GM12878 (cell line): Measurements from ENCODE around the gene SUOX. TPM values are rescaled to one million over a fixed set of nuclear protein-coding genes. Genes with fewer than 3 reads are reported as not detected.

Experiments
- ATF3 ChIP-seq: IDR thresholded peaks from 2 replicates; pipeline ENCODE4 v1.6.1; 2011; ENCODE audit warnings: low read depth, mild to moderate bottlenecking, low read length, moderate library complexity, borderline replicate concordance; ENCODE audit errors: extremely low read depth
- BRCA1 ChIP-seq: IDR thresholded peaks from 2 replicates; pipeline ENCODE4 v1.6.1; 2011; ENCODE audit warnings: low read depth, low read length, improper control_type of control experiment
- ELK1 ChIP-seq: IDR thresholded peaks from 2 replicates; pipeline ENCODE4 v1.6.1; 2012; ENCODE audit warnings: low read depth, low read length, improper control_type of control experiment
- ESRRA ChIP-seq: IDR thresholded peaks from 2 replicates; pipeline ENCODE4 v1.6.1; 2012; ENCODE audit warnings: mild to moderate bottlenecking, low read length, improper control_type of control experiment
- GABPA ChIP-seq: IDR thresholded peaks from 2 replicates; pipeline ENCODE4 v1.6.1; 2014; ENCODE audit warnings: antibody characterized with exemption, low read depth, mild to moderate bottlenecking, inconsistent platforms
- MAX ChIP-seq: IDR thresholded peaks from 2 replicates; pipeline ENCODE4 v1.6.1; 2012; ENCODE audit warnings: low read depth, low read length, improper control_type of control experiment
- NFYA ChIP-seq: IDR thresholded peaks from 2 replicates; pipeline ENCODE4 v1.6.1; 2011; ENCODE audit warnings: low read depth, mild to moderate bottlenecking, low read length, improper control_type of control experiment, borderline replicate concordance
- POU2F2 ChIP-seq: IDR thresholded peaks from 3 replicates; pipeline ENCODE4 v1.6.1; 2011; ENCODE audit warnings: low read depth, mild to moderate bottlenecking, low read length, borderline replicate concordance
- PRDM15 ChIP-seq: fragments of 450-650 bp; formaldehyde crosslinking; IDR thresholded peaks from 2 replicates; pipeline ENCODE4 v1.4.0; 2020; ENCODE audit warnings: mild to moderate bottlenecking, moderate library complexity
- RCOR1 ChIP-seq: conservative IDR thresholded peaks from 2 replicates; pipeline ENCODE4 v1.6.1; 2012; ENCODE audit warnings: low read depth, low read length, improper control_type of control experiment
- RUNX3 ChIP-seq: IDR thresholded peaks from 2 replicates; pipeline ENCODE4 v1.6.1; 2012; ENCODE audit warnings: low read length, inconsistent platforms
- ZNF24 ChIP-seq: fragments of 450-650 bp; IDR thresholded peaks from 2 replicates; pipeline ENCODE4 v1.6.1; 2017; ENCODE audit warnings: antibody characterized with exemption, mild to moderate bottlenecking
- polyA plus RNA-seq, 11 experiments: library from polyadenylated mRNA; depleted of rRNA in 4 of 11; unstranded in 6 of 11; stranded (reverse) in 5 of 11; fragments of >200 nt; fragmentation: Nextera tagmentation in 4 of 11; fragmentation: Illumina TruSeq in 1 of 11; extraction: Ambion mirVana in 4 of 11; extraction: Trizol in 1 of 11; gene quantifications; 1 replicate in 1 of 11; 2 replicates in 10 of 11; pipeline versions ENCODE4 v1.2.1 to v1.2.3, GENCODE V29; 2011 to 2016; ENCODE audit warnings: inconsistent platforms in 2 of 11, missing spikeins in 2 of 11, low read depth in 1 of 11
- total RNA-seq, 4 experiments: library from RNA; depleted of rRNA in 3 of 4; stranded (reverse); fragments of >200 nt in 3 of 4; fragmentation: Illumina TruSeq in 1 of 4; extraction: Trizol in 1 of 4; gene quantifications; 2 replicates each; pipeline versions ENCODE4 v1.2.1 to v1.2.3, GENCODE V29; 2013 to 2021
- TF ChIP-seq, protein P1 (sequence below): IDR thresholded peaks from 2 replicates; pipeline ENCODE4 v1.6.1; 2012; ENCODE audit warnings: mild to moderate bottlenecking, low read depth, low read length
- TF ChIP-seq, protein P2 (sequence below): fragments of 450-650 bp; conservative IDR thresholded peaks from 2 replicates; pipeline ENCODE4 v1.6.1; 2017; ENCODE audit warnings: mild to moderate bottlenecking, moderate library complexity
- TF ChIP-seq, protein P3 (sequence below): fragments of 450-650 bp; IDR thresholded peaks from 2 replicates; pipeline ENCODE4 v1.6.1; 2014; ENCODE audit warnings: mild to moderate bottlenecking

The SUOX gene
- total and polyA plus RNA-seq, 10 of the 15 experiments (the other 5 are each of a cell fraction or from before 2014, with no cell fraction given) = 5.1 to 18.8 (median 13.4) TPM

GRCh38 chr12:56041552-56042429, 44.7 kb downstream of the SUOX start, which contains the start of gene RPS26 (continued):
- TF ChIP-seq PRDM15 (CRISPR knock-in tag) (no peak), ELK1 (peak; percentile 78), RCOR1 (no peak), NFYA (no peak), ESRRA (peak; percentile 53; the same call in 1 of the 2 replicates), POU2F2 (peak; percentile 99), ATF3 (peak; percentile 28; the same call in 1 of the 2 replicates), MAX (peak; percentile 58), GABPA (peak; percentile 99), BRCA1 (no peak), RUNX3 (peak; percentile 90), ZNF24 (no peak)
- TF ChIP-seq, protein P1, sequence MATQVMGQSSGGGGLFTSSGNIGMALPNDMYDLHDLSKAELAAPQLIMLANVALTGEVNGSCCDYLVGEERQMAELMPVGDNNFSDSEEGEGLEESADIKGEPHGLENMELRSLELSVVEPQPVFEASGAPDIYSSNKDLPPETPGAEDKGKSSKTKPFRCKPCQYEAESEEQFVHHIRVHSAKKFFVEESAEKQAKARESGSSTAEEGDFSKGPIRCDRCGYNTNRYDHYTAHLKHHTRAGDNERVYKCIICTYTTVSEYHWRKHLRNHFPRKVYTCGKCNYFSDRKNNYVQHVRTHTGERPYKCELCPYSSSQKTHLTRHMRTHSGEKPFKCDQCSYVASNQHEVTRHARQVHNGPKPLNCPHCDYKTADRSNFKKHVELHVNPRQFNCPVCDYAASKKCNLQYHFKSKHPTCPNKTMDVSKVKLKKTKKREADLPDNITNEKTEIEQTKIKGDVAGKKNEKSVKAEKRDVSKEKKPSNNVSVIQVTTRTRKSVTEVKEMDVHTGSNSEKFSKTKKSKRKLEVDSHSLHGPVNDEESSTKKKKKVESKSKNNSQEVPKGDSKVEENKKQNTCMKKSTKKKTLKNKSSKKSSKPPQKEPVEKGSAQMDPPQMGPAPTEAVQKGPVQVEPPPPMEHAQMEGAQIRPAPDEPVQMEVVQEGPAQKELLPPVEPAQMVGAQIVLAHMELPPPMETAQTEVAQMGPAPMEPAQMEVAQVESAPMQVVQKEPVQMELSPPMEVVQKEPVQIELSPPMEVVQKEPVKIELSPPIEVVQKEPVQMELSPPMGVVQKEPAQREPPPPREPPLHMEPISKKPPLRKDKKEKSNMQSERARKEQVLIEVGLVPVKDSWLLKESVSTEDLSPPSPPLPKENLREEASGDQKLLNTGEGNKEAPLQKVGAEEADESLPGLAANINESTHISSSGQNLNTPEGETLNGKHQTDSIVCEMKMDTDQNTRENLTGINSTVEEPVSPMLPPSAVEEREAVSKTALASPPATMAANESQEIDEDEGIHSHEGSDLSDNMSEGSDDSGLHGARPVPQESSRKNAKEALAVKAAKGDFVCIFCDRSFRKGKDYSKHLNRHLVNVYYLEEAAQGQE = peak; percentile 46; the same call in 1 of the 2 replicates
- TF ChIP-seq, protein P2, sequence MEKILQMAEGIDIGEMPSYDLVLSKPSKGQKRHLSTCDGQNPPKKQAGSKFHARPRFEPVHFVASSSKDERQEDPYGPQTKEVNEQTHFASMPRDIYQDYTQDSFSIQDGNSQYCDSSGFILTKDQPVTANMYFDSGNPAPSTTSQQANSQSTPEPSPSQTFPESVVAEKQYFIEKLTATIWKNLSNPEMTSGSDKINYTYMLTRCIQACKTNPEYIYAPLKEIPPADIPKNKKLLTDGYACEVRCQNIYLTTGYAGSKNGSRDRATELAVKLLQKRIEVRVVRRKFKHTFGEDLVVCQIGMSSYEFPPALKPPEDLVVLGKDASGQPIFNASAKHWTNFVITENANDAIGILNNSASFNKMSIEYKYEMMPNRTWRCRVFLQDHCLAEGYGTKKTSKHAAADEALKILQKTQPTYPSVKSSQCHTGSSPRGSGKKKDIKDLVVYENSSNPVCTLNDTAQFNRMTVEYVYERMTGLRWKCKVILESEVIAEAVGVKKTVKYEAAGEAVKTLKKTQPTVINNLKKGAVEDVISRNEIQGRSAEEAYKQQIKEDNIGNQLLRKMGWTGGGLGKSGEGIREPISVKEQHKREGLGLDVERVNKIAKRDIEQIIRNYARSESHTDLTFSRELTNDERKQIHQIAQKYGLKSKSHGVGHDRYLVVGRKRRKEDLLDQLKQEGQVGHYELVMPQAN = peak; percentile 77
- TF ChIP-seq, protein P3, sequence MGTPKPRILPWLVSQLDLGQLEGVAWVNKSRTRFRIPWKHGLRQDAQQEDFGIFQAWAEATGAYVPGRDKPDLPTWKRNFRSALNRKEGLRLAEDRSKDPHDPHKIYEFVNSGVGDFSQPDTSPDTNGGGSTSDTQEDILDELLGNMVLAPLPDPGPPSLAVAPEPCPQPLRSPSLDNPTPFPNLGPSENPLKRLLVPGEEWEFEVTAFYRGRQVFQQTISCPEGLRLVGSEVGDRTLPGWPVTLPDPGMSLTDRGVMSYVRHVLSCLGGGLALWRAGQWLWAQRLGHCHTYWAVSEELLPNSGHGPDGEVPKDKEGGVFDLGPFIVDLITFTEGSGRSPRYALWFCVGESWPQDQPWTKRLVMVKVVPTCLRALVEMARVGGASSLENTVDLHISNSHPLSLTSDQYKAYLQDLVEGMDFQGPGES = peak; percentile 67
